HT1080 (cell line): ENCODE data around the gene CENPL. TPM values are rescaled to one million over a fixed set of nuclear protein-coding genes. Genes with fewer than 3 reads are reported as not detected.
"Not testable (repeated sequence)": the region's sequence is repeated elsewhere in the genome, so short reads cannot be mapped to it uniquely, and the experiment has no call there.

Experiments used
- DNase-seq: peaks from one replicate; pipeline ENCODE4 v3.0.0-alpha.2; 2015; ENCODE audit warnings: low read depth
- total RNA-seq: library from RNA; depleted of rRNA; stranded (reverse); fragments of >200 nt; shearing (Covaris generic); gene quantifications from 2 replicates; pipeline ENCODE4 v1.2.3, GENCODE V29; 2014

CENPL gene
- total RNA-seq, 1 experiment from 2014 or later, result 28.0 TPM

DNA sequence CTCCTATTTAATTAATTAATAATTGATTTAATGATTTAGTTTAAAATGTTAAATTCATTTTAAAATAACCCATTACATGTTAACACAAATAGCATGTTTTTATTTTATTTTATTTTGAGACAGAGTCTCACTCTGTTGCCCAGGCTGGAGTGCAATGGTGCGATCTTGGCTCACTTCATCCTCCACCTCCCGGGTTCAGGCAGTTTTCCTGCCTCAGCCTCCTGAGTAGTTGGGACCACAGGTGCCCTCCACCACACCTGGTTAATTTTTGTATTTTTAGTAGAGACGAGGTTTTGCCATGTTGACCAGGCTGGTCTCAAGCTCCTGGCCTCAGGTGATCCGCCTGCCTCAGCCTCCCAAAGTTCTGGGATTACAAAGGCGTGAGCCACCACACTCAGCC is 34.9 kb upstream of the CENPL start:
- DNase-seq, result not testable (repeated sequence)

DNA sequence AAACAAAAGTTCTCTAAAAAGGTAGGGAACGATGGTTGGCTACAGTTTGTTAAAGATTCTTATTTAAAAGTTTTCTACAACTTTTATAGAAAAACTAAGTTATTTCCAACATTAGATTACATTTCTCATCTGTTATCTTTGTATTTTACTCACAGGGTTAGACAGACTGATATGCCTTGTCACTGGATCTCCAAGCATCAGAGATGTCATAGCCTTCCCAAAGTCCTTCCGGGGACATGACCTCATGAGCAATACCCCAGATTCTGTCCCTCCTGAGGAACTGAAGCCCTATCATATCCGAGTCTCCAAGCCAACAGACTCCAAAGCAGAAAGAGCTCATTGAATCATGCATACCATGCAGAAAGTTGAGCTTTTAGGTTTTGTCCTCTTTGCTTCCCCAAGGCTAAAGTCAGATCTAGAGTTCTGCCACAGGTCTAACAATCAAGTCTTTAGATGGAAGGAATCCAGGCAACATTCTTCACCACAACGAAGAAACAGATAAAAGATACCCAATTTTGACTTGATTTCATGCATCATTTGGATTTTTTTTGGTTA is 32.8 kb upstream of the CENPL start:
- DNase-seq, result no peak

DNA sequence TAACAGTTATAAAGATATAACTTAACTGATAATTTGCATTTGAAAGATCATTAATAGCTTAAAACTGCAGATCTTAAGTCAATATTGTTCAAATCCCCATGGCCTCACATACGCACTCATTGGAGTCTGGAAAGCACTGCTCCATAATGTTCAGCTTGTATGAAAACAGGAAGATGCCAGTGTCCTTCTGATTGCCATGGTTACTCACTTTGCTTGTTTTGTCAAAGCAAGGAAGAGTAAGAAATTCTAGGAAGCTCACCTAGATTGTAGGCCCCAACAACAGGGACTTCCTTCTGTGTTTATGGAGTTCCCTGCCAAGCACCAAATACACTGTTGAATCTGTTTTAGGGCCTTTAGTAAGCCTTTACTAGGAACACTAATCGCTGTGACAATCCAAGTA is 32.2 kb upstream of the CENPL start:
- no peak for DNase-seq

DNA sequence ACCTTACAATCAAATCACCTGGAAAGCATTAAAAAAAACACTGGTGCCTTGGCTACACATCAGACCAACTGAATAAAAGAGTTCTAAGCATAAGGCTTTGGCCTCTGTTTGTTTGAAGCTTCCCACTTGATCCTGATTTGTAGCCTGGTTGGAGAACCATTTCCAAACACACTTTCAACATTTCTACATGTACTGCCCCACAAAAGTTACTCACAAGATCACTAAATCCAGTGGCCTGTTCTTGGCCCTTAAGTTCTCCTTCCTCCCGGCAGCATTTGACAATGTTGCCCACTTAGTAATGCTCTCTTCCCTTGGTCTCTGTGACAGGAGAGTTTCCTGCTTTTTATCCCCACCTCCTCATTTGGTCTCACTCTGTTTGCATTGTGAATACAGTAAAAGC is 31.3 kb upstream of the CENPL start:
- no peak for DNase-seq

- DNase-seq, result peak; percentile 63
Observed at GRCh38 chr1:173853074-173853473, 28.4 kb upstream of the CENPL start.

GRCh38 chr1:173852105-173852504 is 27.4 kb upstream of the CENPL start:
- DNase-seq, result no peak

DNA sequence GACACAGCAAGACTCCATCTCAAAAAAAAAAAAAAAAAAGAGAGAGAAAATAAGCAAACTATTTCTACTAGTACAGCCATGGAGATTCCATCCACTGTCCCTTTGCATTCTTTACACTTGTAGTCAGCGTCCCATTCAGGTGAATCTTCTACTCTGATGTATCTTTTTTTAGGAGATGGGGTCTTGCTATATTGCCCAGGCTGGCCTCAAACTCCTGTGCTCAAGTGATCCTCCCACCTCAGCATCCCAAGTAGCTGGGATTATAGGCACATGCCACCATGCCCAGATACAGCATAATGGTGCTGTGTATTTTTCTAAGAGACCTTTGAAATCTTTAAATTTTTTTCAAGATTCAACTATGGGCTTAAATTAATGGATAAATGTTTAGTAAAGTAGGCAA is 8.1 kb upstream of the CENPL start:
- no peak for DNase-seq

DNA sequence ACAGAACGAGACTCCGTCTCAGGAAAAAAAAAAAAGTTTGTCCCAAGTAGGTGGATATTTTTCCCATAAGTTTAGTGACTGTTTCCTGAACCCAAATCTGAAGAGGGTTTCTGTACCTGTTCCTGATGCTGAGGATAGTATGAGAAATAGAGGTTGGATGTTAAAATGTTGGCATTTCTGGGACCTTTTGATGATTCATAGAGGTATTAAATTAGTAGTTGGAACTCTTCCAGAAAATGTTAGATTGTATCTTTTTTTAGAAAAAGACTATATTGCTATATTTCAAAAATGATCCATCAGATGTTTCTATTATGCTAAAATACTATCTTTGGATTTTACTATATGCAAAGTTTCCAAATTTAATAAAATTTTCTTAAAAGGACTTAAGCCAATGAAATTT is 2.9 kb upstream of the CENPL start:
- DNase-seq, result no peak

DNA sequence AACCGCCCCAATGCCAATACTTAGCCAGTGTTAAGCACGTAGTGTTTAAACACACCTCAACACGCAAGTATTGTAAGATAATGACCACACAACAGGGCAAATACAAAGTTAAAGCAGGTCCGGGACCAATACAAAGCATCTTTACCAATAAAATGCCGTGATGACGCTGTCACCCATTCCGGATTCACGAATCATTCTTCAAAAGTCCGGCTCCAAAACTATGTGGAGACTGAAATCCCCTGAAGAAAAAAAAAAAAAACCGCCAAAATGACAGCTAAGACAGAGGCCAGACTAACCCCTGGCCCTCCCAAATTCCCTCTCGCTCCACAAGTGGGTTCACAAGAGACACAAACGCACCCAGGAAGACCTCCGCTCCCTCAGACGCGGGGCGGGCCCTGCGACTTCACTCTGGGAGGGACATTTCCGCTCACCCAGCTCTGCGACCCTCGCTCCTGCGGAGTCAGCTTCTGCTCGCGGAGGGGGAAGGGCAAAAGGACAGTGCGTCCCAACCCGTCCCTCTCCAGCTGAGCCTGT is 835 bp downstream of the CENPL start:
- no peak for DNase-seq

DNA sequence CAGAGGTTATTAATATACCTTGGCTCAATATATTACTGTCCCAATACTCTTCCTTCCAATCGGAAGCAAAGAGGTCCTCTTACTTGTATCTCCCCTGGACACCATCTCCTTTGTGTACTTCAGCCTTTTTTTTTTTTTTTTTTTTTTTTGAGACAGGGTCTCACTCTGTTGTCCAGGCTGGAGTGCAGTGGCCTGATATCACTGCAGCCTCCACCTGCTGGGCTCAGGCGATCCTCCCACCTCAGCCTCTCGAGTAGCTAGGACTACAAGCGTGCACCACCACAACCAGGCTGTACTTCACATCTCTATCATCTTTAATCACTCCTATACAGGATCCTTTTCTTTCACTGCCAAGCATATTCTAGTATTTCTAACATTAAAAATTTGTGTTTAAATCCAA is 3.0 kb downstream of the CENPL start:
- DNase-seq, result no peak

DNA sequence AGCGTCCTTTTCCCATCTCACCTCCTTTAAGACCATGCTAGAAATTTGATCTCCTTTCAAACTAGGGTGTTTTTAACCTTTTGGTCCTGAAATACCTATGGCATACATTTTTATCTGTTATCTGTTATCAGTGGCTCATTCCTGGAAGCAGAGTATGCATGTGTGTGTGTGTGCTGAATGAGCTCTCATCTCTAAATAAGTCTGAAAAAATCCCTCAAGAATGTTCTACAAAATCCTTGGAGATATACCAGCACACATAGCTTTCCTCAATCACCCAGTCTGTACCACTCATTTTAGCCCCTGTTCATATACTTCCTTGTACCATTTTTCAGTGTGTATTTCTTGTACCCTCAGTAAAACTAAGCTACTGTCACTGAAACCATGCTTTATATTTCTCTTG is 6.2 kb downstream of the CENPL start:
- no peak for DNase-seq

DNA sequence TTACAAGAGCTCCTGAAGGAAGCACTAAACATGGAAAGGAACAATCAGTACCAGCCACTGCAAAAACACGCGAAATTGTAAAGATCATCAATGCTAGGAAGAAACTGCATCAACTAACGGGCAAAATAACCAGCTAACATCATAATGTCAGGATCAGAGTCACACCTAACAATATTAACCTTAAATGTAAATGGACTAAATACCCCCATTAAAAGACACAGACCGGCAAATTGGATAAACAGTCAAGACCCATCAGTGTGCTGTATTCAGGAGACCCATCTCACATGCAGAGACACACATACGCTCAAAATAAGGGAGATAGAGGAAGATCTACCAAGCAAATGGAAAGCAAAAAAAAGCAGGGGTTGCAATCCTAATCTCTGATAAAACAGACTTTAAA is 11.0 kb downstream of the CENPL start:
- not testable (repeated sequence) for DNase-seq

- no peak for DNase-seq
Observed at GRCh38 chr1:173802961-173803360, 21.7 kb downstream of the CENPL start.

- not testable (repeated sequence) for DNase-seq
Observed at GRCh38 chr1:173799995-173800394, 24.7 kb downstream of the CENPL start.

GRCh38 chr1:173798078-173798477 is 26.6 kb downstream of the CENPL start:
- peak; percentile 7 for DNase-seq

DNA sequence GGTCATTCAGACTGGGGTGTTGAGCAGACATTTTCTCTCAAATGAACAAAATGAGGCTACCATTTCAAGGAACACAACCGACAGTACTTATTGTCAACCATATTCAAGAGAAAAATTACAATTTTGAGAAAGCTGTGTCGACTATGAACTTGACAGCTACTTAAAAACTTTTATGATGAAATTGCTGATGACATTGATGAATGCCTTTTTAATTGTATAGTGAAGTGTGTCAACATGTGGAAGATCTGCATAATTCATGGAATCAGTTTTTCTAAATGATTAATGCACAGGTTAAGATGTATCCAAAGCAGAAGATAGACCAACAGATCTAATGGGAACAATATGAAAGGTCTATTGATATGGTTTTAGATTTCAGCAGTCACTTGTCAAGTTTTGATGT is 34.8 kb downstream of the CENPL start:
- no peak for DNase-seq

DNA sequence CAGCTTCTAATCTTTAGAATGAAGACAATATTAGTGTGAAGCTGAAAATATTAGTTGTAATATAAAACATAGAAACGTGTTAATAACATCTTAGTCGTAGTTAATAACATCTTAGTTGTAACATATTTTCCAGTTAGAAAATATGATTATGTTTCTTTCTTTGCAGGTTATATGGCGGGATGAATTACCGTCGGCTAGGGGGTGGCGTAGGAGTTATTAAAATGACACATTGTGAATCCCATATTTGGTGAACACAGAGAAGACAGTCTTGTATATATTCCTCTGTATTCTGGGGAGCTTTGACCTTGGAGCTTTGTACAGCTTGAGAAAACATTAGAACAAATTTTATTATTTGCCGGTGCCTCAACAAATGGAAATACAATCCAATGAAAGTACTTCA is 39.7 kb downstream of the CENPL start:
- DNase-seq, result no peak

DNA sequence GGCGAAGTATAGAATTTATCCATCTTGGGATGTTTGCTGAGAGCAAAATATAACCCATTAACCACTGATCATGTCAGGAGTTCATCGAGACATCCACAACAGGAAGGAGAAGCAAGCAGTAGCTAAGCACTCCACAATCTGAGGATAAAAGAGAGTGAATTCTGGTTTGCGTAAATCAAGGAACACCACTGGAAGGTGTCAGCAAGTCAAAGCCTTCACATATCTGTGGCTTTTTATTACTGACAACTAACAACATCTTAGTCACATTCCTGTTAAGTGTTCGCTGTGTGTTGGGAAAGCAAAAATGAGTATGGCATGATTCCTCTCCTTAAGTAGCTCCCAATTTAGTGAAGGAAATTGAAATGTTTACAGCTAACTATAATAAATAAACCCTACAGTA is 44.7 kb downstream of the CENPL start:
- no peak for DNase-seq

DNA sequence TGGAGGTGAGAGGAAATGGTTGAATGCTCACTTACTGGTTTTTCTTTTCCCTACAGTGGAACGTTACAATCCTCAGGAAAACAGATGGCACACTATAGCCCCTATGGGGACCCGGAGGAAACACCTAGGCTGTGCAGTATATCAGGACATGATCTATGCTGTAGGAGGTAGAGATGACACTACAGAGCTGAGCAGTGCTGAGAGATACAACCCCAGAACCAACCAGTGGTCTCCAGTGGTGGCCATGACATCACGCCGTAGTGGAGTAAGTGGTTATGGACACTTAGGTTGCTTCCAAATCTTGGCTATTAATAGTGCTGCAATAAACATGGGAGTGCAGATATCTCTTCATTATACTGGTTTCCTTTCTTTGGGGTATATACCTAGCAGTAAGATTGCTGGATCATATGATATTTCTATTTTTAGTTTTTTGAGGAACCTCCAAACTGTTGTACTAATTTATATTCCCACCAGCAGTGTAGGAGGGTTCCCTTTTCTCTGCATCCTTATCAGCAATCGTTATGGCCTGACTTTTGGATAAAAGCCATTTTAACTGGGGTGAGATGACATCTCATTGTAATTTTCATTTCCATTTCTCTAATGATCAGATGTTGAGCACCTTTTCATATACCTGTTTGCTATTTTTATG is 49.0 kb downstream of the CENPL start:
- DNase-seq, result no peak

DNA sequence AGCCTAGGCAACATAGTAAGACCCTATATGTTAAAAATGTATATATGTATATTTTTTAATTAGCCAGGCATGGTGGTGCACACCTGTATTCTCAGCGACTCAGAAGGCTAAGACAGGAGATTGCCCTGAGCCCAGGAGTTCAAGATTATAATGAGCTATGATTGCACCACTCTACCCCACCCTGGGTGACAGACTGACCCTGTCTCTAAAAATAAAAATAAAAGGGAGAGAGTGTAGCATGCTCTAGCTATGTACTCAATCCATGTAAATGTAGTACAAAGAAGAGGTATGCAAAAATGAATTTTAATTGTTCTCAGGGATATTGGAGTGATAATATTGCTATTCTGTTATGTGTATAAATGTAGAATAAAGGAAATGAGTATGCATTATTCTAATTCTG is 53.1 kb downstream of the CENPL start:
- no peak for DNase-seq

DNA sequence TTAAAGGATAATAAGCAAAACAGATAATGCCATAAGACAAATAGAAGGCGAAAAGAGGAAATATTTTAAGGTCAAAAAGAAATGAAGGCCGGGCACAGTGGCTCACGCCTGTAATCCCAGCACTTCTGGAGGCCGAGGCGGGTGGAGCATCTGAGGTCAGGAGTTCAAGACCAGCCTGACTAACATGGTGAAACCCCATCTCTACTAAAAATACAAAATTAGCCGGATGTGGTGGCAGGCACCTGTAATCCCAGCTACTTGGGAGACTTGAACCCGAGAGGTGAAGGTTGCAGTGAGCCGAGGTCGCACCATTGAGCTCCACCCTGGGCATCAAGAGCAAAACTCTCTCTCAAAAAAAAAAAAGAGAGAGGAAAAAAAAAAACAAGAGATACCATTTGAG is 54.4 kb downstream of the CENPL start:
- not testable (repeated sequence) for DNase-seq

DNA sequence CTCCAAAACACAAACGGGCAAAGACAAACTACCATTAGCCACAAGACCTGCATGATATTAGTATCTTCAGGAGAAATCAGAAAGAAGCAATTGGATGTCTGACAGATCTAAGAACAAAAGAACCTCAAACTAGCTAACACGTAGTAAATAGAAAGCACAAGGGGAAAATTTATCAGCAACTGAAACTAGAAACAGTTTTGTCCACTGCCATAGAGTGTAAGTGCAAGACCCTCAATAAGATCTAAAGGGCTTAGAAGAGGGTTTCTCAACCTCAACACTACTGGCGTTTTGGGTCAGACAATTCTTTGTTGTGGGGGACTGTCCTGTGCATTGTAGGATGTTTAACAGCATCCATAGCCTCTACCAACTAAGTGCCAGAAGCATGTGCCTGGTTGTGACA is 55.9 kb downstream of the CENPL start:
- DNase-seq, result no peak

- DNase-seq, result no peak
Observed at GRCh38 chr1:173768206-173768605, 56.5 kb downstream of the CENPL start.
